Measurements from ENCODE around the gene SH3D19.

The SH3D19 gene

GRCh38 chr4:151314479-151314878, 10.9 kb downstream of the SH3D19 start:
- Histone ChIP-seq H3K4me2 (no peak overlapping the region), H3K27me3 (ENCODE audit: insufficient read depth, low read depth) (no peaks in the 10 kb centered on the region), H3K9ac (no peak overlapping the region), H3K79me2 (ENCODE audit: insufficient read depth, low read depth) (no peaks in the 10 kb centered on the region), H3K4me3 (IDR thresholded peaks at IDR 0.05; ENCODE audit: insufficient read depth, low read depth, low read length) (no peak overlapping the region), H3K4me1 (ENCODE audit: low read depth, poor library complexity, severe bottlenecking) (no peaks in the 10 kb centered on the region), H4K20me1 (ENCODE audit: insufficient read depth) (no peaks in the 10 kb centered on the region), H3K27ac (no peak overlapping the region), H3K36me3 (ENCODE audit: insufficient read depth) (no peaks in the 10 kb centered on the region), H2AFZ (ENCODE audit: low read depth) (no peak overlapping the region)
- TF ChIP-seq, protein P1, sequence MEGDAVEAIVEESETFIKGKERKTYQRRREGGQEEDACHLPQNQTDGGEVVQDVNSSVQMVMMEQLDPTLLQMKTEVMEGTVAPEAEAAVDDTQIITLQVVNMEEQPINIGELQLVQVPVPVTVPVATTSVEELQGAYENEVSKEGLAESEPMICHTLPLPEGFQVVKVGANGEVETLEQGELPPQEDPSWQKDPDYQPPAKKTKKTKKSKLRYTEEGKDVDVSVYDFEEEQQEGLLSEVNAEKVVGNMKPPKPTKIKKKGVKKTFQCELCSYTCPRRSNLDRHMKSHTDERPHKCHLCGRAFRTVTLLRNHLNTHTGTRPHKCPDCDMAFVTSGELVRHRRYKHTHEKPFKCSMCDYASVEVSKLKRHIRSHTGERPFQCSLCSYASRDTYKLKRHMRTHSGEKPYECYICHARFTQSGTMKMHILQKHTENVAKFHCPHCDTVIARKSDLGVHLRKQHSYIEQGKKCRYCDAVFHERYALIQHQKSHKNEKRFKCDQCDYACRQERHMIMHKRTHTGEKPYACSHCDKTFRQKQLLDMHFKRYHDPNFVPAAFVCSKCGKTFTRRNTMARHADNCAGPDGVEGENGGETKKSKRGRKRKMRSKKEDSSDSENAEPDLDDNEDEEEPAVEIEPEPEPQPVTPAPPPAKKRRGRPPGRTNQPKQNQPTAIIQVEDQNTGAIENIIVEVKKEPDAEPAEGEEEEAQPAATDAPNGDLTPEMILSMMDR (conservative IDR thresholded peaks at IDR 0.05; ENCODE audit: low read depth, low read length) = no peak

DNA sequence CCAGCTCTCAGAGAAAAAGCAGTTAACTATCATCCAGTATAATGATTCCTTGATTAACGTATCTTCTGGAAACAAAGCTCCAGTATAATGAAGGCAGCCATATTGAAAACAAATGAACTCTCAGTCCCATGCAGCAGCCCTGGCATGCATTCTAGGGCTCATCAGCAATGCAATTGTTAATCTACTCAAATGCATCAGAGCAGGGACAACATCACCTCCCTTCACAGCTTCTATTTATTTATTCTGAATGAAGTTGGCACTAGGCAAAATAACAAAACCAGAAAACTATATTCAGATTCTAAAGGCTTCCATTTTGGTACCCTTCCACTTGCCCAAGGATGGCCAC, 11.4 kb downstream of the SH3D19 start:
- TF ChIP-seq, protein P1 (conservative IDR thresholded peaks at IDR 0.05; ENCODE audit: low read depth, low read length) = no peak
- Histone ChIP-seq H3K9ac (no peak overlapping the region), H3K36me3 (ENCODE audit: insufficient read depth) (no peaks in the 10 kb centered on the region), H3K79me2 (ENCODE audit: insufficient read depth, low read depth) (no peaks in the 10 kb centered on the region), H3K4me1 (ENCODE audit: low read depth, poor library complexity, severe bottlenecking) (no peaks in the 10 kb centered on the region), H3K27ac (no peak overlapping the region), H3K4me3 (IDR thresholded peaks at IDR 0.05; ENCODE audit: insufficient read depth, low read depth, low read length) (no peak overlapping the region), H3K4me2 (no peak overlapping the region), H2AFZ (ENCODE audit: low read depth) (no peak overlapping the region), H3K27me3 (ENCODE audit: insufficient read depth, low read depth) (no peaks in the 10 kb centered on the region), H4K20me1 (ENCODE audit: insufficient read depth) (no peaks in the 10 kb centered on the region)

DNA sequence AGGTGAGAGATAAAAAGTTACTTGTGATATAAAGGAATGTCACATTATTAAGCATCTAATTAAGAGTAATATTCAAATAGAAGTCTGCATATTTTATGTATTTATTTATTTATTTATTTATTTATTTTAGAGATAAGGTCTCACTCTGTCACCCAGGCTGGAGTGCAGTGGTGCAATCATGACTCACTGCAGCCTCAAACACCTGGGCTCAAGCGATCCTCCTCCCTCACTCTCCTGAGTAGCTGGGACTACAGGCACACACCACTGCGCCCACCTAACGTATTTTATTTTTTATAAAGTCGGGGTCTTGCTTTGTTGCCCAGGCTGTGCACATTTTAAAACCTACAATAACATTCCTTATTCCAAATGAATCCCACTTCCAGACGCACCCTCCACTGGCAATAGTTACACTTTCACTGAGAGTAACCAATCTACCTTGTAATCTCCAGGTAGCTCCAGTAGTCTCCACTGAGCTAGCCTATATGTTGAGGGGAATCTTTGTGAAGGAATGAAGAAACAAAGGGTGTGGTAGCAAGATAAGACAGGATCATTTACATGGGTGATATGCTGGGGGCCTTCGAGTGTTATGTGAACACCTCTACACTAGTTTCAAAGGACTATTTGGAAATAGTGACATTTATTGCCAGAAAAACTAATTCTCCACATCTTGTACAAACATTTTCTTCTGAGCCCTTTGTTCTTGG, 11.9 kb downstream of the SH3D19 start:
- no peaks in the 10 kb centered on the region for H4K20me1 ChIP-seq (ENCODE audit: insufficient read depth)
- no peaks in the 10 kb centered on the region for H3K4me1 ChIP-seq (ENCODE audit: low read depth, poor library complexity, severe bottlenecking)
- H3K79me2 ChIP-seq (ENCODE audit: insufficient read depth, low read depth) = no peaks in the 10 kb centered on the region
- TF ChIP-seq, protein P1 (conservative IDR thresholded peaks at IDR 0.05; ENCODE audit: low read depth, low read length) = no peak
- no peak overlapping the region for H3K9ac ChIP-seq
- H3K27me3 ChIP-seq (ENCODE audit: insufficient read depth, low read depth) = no peaks in the 10 kb centered on the region
- H2AFZ ChIP-seq (ENCODE audit: low read depth) = no peak overlapping the region
- no peak overlapping the region for H3K27ac ChIP-seq
- H3K4me3 ChIP-seq (IDR thresholded peaks at IDR 0.05; ENCODE audit: insufficient read depth, low read depth, low read length) = no peak overlapping the region
- H3K36me3 ChIP-seq (ENCODE audit: insufficient read depth) = no peaks in the 10 kb centered on the region
- H3K4me2 ChIP-seq = no peak overlapping the region

DNA sequence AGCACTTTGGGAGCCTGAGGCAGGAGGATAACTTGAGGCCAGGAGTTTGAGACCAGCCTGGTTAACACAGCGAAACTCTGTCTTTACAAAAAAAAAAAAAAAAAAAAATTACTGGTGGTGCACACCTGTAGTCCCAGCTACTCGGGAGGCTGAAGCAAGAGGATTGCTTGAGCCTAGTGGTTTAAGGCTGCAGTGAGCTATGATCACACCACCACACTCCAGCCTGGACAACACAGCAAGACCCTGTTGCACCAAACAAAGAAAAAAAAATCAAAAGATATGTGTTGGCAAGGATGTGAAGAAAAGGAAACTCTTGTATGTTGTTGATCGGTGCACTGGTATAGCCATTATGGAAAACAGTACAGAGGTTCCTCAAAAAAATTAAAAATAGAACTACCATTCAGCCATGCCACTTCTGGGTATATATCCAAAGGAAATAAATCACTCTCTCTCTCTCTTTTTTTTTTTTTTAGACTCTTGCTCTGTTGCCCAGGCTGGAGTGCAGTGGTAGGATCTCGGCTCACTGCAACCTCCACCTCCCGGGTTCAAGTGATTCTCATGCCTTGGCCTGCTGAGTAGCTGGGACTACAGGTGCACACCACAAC, 15.2 kb downstream of the SH3D19 start:
- Histone ChIP-seq H3K79me2 (ENCODE audit: insufficient read depth, low read depth) (no peaks in the 10 kb centered on the region), H3K4me2 (no peak overlapping the region)

More for the DNA sequence above, 15.2 kb downstream of the SH3D19 start:
- Histone ChIP-seq H3K36me3 (ENCODE audit: insufficient read depth) (no peaks in the 10 kb centered on the region), H3K4me3 (IDR thresholded peaks at IDR 0.05; ENCODE audit: insufficient read depth, low read depth, low read length) (no peak overlapping the region), H3K27ac (no peak overlapping the region), H4K20me1 (ENCODE audit: insufficient read depth) (no peaks in the 10 kb centered on the region), H3K27me3 (ENCODE audit: insufficient read depth, low read depth) (no peaks in the 10 kb centered on the region), H3K4me1 (ENCODE audit: low read depth, poor library complexity, severe bottlenecking) (peaks cover 6% of the 10 kb centered on the region), H3K9ac (no peak overlapping the region), H2AFZ (ENCODE audit: low read depth) (no peak overlapping the region)
- TF ChIP-seq, protein P1 (conservative IDR thresholded peaks at IDR 0.05; ENCODE audit: low read depth, low read length) = no peak

Data from KMS-11 (cell line).